ENCODE measurements around the gene TAAR6.
A peak's percentile ranks its signal among the peaks of the same experiment; 100 is the strongest.
"Not testable (repeated sequence)": the region's sequence is repeated elsewhere in the genome, so short reads cannot be mapped to it uniquely, and the experiment has no call there.

Gene TAAR6

GRCh38 chr6:132570221-132570777, at the start of gene TAAR6:
TSS of gene TAAR6 (plus strand) at chr6:132570322. CDS start at chr6:132570322, 0 bp downstream.
- DNase-seq (ENCODE audit: low read depth in 2 of 2) = no peak

GRCh38 chr6:132520953-132521352, 49.2 kb upstream of the TAAR6 start:
- DNase-seq (ENCODE audit: low read depth in 2 of 2) = no peak

- no peak for DNase-seq (ENCODE audit: low read depth in 2 of 2)
Measured at GRCh38 chr6:132524646-132525045, 45.5 kb upstream of the TAAR6 start.

- DNase-seq (ENCODE audit: low read depth in 2 of 2) = no peak
Measured at GRCh38 chr6:132525866-132526265, 44.3 kb upstream of the TAAR6 start.

GRCh38 chr6:132526461-132526860, 43.7 kb upstream of the TAAR6 start:
- no peak for DNase-seq (ENCODE audit: low read depth in 2 of 2)

GRCh38 chr6:132527791-132528190, 42.3 kb upstream of the TAAR6 start:
- DNase-seq (ENCODE audit: low read depth in 2 of 2) = no peak

GRCh38 chr6:132530293-132530974, 39.7 kb upstream of the TAAR6 start:
- DNase-seq (ENCODE audit: low read depth in 2 of 2) = peak; percentile 63 to 65

- DNase-seq (ENCODE audit: low read depth in 2 of 2) = not testable (repeated sequence)
Measured at GRCh38 chr6:132534546-132534945, 35.6 kb upstream of the TAAR6 start.

- DNase-seq (ENCODE audit: low read depth in 2 of 2) = no peak
Measured at GRCh38 chr6:132537145-132537544, 33.0 kb upstream of the TAAR6 start.

GRCh38 chr6:132537977-132538376, 32.1 kb upstream of the TAAR6 start, which contains the start of gene TAAR9:
TSS of gene TAAR9 (plus strand) at chr6:132538277. CDS start at chr6:132538290, 13 bp downstream.
- no peak for DNase-seq (ENCODE audit: low read depth in 2 of 2)

GRCh38 chr6:132544826-132545225, 25.3 kb upstream of the TAAR6 start:
- no peak for DNase-seq (ENCODE audit: low read depth in 2 of 2)

- no peak for DNase-seq (ENCODE audit: low read depth in 2 of 2)
Measured at GRCh38 chr6:132548746-132549463, 21.2 kb upstream of the TAAR6 start.

- DNase-seq (ENCODE audit: low read depth in 2 of 2) = no peak
Measured at GRCh38 chr6:132551214-132551613, 18.9 kb upstream of the TAAR6 start.

- DNase-seq (ENCODE audit: low read depth in 2 of 2) = no peak
Measured at GRCh38 chr6:132552372-132552771, 17.8 kb upstream of the TAAR6 start, which contains the start of gene TAAR8. TSS of gene TAAR8 (plus strand) at chr6:132552672. CDS start at chr6:132552693, 21 bp downstream.

- not testable (repeated sequence) for DNase-seq (ENCODE audit: low read depth in 2 of 2)
Measured at GRCh38 chr6:132560087-132560486, 10.0 kb upstream of the TAAR6 start.

GRCh38 chr6:132566404-132566803, 3.7 kb upstream of the TAAR6 start:
- no peak for DNase-seq (ENCODE audit: low read depth in 2 of 2)

GRCh38 chr6:132567566-132567965, 2.6 kb upstream of the TAAR6 start:
- no peak for DNase-seq (ENCODE audit: low read depth in 2 of 2)

GRCh38 chr6:132568611-132569010, 1.5 kb upstream of the TAAR6 start:
- no peak for DNase-seq (ENCODE audit: low read depth in 2 of 2)

GRCh38 chr6:132569170-132569569, 952 bp upstream of the TAAR6 start:
- DNase-seq (ENCODE audit: low read depth in 2 of 2) = no peak

GRCh38 chr6:132571774-132572173, 1.7 kb downstream of the TAAR6 start:
- DNase-seq (ENCODE audit: low read depth in 2 of 2) = no peak

- no peak for DNase-seq (ENCODE audit: low read depth in 2 of 2)
Measured at GRCh38 chr6:132584698-132585097, 14.6 kb downstream of the TAAR6 start.

- no peak for DNase-seq (ENCODE audit: low read depth in 2 of 2)
Measured at GRCh38 chr6:132587424-132587823, 17.3 kb downstream of the TAAR6 start.

GRCh38 chr6:132589454-132589853, 19.3 kb downstream of the TAAR6 start, which contains the start of gene TAAR5:
TSS of gene TAAR5 (minus strand) at chr6:132589741. CDS start at chr6:132589686, 55 bp downstream.
- no peak for DNase-seq (ENCODE audit: low read depth in 2 of 2)

Measured in stimulated activated CD4-positive, alpha-beta T cell treated with anti-CD3 and anti-CD28 coated beads, Interleukin-4, amount 100 ng/mL, for 48 hours (primary cell).